Measurements from ENCODE around the gene STK36. TPM values are rescaled to one million over a fixed set of nuclear protein-coding genes. Genes with fewer than 3 reads are reported as not detected.

The STK36 gene
- total RNA-seq, 1 experiment from 2014 or later: 38.7 TPM

GRCh38 chr2:218658671-218659257 lies 13.1 kb upstream of the STK36 start:
- peaks cover 11 to 12% of the 10 kb centered on the region in 2 experiments for H3K4me1 Mint-ChIP-seq
- H3K27ac ChIP-seq (ENCODE audit: insufficient read length, low read depth, low read length): no peak overlapping the region
- H4K5ac ChIP-seq (ENCODE audit: insufficient read length, low read depth, low read length): no peak overlapping the region
- peak overlapping the region; percentile 91 to 97 for H3K4me3 Mint-ChIP-seq
- H3K36me3 Mint-ChIP-seq (ENCODE audit: insufficient read depth in 1 of 3, low read depth in 3 of 3): peaks cover 22 to 58% (median 52%) of the 10 kb centered on the region in 3 experiments; a peak in 6 of 7 replicates
- H3K79me1 ChIP-seq (ENCODE audit: insufficient read depth, low read depth, low read length, poor library complexity, severe bottlenecking): no peaks in the 10 kb centered on the region
- no peak overlapping the region for H3K56ac ChIP-seq (ENCODE audit: insufficient read length, low read depth, low read length)
- no peaks in the 10 kb centered on the region for H3K9me3 ChIP-seq (ENCODE audit: control insufficient read depth, low read depth, low read length)
- H3K4me1 ChIP-seq (ENCODE audit: insufficient read depth, low read length): peaks cover 2% of the 10 kb centered on the region; the same call in 1 of the 2 replicates
- H3K4me2 ChIP-seq (ENCODE audit: insufficient read depth, insufficient read length, low read length): peak overlapping the region; percentile 99
- H3K4ac ChIP-seq (ENCODE audit: low read depth, low read length): no peak overlapping the region
- no peaks in the 10 kb centered on the region for H4K20me1 ChIP-seq (ENCODE audit: control insufficient read depth, insufficient read depth, insufficient read length)
- peaks cover 11% of the 10 kb centered on the region for H3K23me2 ChIP-seq (ENCODE audit: insufficient read length, low read depth, low read length, poor library complexity, severe bottlenecking)
- H4K91ac ChIP-seq (ENCODE audit: insufficient read length, low read depth, low read length): no peak overlapping the region
- H3K23ac ChIP-seq (ENCODE audit: insufficient read length, low read depth, low read length): no peak overlapping the region
- H3K27ac Mint-ChIP-seq: peak overlapping the region; percentile 91 to 95 (median 93); a peak in 5 of 7 replicates
- TF ChIP-seq CTCF (conservative IDR thresholded peaks at IDR 0.05): peak; percentile 67
- no peak overlapping the region for H3T11ph ChIP-seq (ENCODE audit: low read length)
- no peak overlapping the region for H4K8ac ChIP-seq (replicated peaks; ENCODE audit: insufficient read length, low read depth, low read length)
- H3K9me3 Mint-ChIP-seq: no peaks in the 10 kb centered on the region
- no peak overlapping the region for H2BK15ac ChIP-seq (ENCODE audit: low read depth, low read length)
- WGBS (ENCODE audit: extremely low coverage, insufficient read length, low lambda C conversion rate): no CpG with 5 or more reads among the region's 27 CpGs
- no peak overlapping the region for H2BK20ac ChIP-seq (ENCODE audit: low read depth, low read length, poor library complexity, severe bottlenecking)
- peak; percentile 75 for DNase-seq
- H3K9ac ChIP-seq (ENCODE audit: extremely low read depth, insufficient read length, low read length): peak overlapping the region; percentile 78
- H2AK5ac ChIP-seq (ENCODE audit: insufficient read length, low read length): no peak overlapping the region
- H3K18ac ChIP-seq (ENCODE audit: insufficient read length, low read depth, low read length): peak overlapping the region; percentile 58
- peak overlapping the region; percentile 54; the same call in 1 of the 2 replicates for H3K14ac ChIP-seq (ENCODE audit: insufficient read depth, low read length)
- H2BK5ac ChIP-seq (ENCODE audit: insufficient read length, low read length): no peak overlapping the region
- no peaks in the 10 kb centered on the region for H3K79me2 ChIP-seq (ENCODE audit: insufficient read depth, low read length)
- H2AFZ ChIP-seq (ENCODE audit: low read length): no peak overlapping the region
- no peak overlapping the region for H2BK120ac ChIP-seq (ENCODE audit: low read depth, low read length, poor library complexity, severe bottlenecking)
- H3K27me3 ChIP-seq (ENCODE audit: insufficient read depth, low read length): no peaks in the 10 kb centered on the region
- no peak overlapping the region for H2BK12ac ChIP-seq (ENCODE audit: insufficient read length, low read depth, low read length)
- H3K27me3 Mint-ChIP-seq (ENCODE audit: low read depth): no peaks in the 10 kb centered on the region

All from H9 (cell line).